ENCODE results near the gene MAGED4. TPM values are rescaled to one million over a fixed set of nuclear protein-coding genes. Genes with fewer than 3 reads are reported as not detected.

The MAGED4 gene
- polyA plus RNA-seq, 1 donor (not counting 4 experiments of a cell fraction or from before 2014, with no cell fraction given), result not detected

DNA sequence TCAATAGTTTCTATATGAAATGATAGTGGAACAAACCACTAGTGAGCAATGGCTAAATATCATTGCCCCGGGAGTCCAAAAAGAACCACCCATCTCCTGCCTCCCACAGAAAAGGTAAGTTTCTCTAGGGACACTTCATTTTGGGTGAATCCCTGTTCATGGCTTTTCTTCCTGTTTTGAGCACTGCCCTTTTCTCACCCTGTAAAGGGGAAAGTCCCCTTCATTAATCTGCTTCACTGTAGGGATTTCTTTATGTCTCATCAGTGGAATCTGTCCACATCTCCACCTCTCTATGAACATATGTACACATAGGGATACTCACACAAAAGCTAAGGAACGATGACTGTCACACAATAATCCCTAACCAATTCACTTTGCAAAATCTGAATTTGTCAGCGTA is 28.6 kb downstream of the MAGED4 start:
- Histone ChIP-seq H3K4me2 (ENCODE audit: control insufficient read depth, extremely low read depth, insufficient read depth, low read depth, low read length) (no peak overlapping the region), H4K20me1 (ENCODE audit: control insufficient read depth, extremely low read depth, insufficient read depth, low read length) (no peaks in the 10 kb centered on the region), H3K36me3 (ENCODE audit: control insufficient read depth in 2 of 2, extremely low read depth in 1 of 2, insufficient read depth in 2 of 2, low read length in 2 of 2) (no peaks in the 10 kb centered on the region), H3K9ac (ENCODE audit: control insufficient read depth, extremely low read depth, insufficient read depth, low read length) (no peak overlapping the region), H3K9me1 (ENCODE audit: control insufficient read depth, extremely low read depth, insufficient read depth, low read length) (no peaks in the 10 kb centered on the region), H3K27me3 (ENCODE audit: control insufficient read depth, extremely low read depth, insufficient read depth, low read length) (no peaks in the 10 kb centered on the region), H3K9me3 (ENCODE audit: control insufficient read depth, low read depth, low read length) (no peaks in the 10 kb centered on the region), H3K4me1 (ENCODE audit: control insufficient read depth, extremely low read depth, insufficient read depth, low read length) (no peaks in the 10 kb centered on the region), H3K79me2 (ENCODE audit: control insufficient read depth, insufficient read depth, low read length) (no peaks in the 10 kb centered on the region), H3K4me3 (ENCODE audit: control insufficient read depth in 2 of 3, extremely low read depth in 1 of 3, insufficient read depth in 2 of 3, low read depth in 1 of 3, low read length in 3 of 3) (no peak overlapping the region), H3K27ac (ENCODE audit: control insufficient read depth, insufficient read depth, low read length) (no peak overlapping the region), H2AFZ (ENCODE audit: control insufficient read depth, low read length) (no peak overlapping the region)
- DNase-seq (ENCODE audit: low read depth, low spot score) (no peak), FAIRE-seq (no peak)
- TF ChIP-seq EZH2 (IDR thresholded peaks at IDR 0.05; ENCODE audit: low read length), result no peak
- TF ChIP-seq, protein P1, sequence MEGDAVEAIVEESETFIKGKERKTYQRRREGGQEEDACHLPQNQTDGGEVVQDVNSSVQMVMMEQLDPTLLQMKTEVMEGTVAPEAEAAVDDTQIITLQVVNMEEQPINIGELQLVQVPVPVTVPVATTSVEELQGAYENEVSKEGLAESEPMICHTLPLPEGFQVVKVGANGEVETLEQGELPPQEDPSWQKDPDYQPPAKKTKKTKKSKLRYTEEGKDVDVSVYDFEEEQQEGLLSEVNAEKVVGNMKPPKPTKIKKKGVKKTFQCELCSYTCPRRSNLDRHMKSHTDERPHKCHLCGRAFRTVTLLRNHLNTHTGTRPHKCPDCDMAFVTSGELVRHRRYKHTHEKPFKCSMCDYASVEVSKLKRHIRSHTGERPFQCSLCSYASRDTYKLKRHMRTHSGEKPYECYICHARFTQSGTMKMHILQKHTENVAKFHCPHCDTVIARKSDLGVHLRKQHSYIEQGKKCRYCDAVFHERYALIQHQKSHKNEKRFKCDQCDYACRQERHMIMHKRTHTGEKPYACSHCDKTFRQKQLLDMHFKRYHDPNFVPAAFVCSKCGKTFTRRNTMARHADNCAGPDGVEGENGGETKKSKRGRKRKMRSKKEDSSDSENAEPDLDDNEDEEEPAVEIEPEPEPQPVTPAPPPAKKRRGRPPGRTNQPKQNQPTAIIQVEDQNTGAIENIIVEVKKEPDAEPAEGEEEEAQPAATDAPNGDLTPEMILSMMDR (optimal IDR thresholded peaks at IDR 0.05 in 1 of 3, IDR thresholded peaks at IDR 0.05 in 1 of 3, conservative IDR thresholded peaks at IDR 0.05 in 1 of 3; ENCODE audit: extremely low read depth in 1 of 3, insufficient read depth in 2 of 3, low read length in 3 of 3), result no peak
- dilution Hi-C loops (cut with MboI; ENCODE audit: extremely low pct_ligation_motif_present, low sequenced_read_pairs), result no loop called here

DNA sequence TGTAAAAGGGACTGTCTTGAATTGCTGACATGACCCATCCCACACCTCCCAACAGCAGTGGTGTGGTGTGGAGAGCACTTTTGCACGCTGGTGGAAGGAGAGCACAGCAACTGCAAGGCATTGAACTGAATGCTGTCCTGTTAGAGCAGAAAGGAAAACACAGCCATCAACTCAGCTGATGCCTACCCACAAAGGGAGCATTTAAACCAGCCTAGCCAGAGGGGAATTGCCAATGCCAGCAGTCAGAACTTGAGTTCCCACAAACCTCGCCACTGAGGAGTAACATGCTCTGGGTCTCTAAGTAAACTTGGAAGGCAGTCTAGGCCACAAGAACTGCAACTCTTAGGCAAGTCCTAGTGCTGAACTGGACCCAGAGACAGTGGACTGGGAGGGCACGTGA is 31.9 kb downstream of the MAGED4 start:
- TF ChIP-seq EZH2 (IDR thresholded peaks at IDR 0.05; ENCODE audit: low read length), result no peak
- TF ChIP-seq, protein P1 (optimal IDR thresholded peaks at IDR 0.05 in 1 of 3, IDR thresholded peaks at IDR 0.05 in 1 of 3, conservative IDR thresholded peaks at IDR 0.05 in 1 of 3; ENCODE audit: extremely low read depth in 1 of 3, insufficient read depth in 2 of 3, low read length in 3 of 3), result no peak
- H3K9me1 ChIP-seq (ENCODE audit: control insufficient read depth, extremely low read depth, insufficient read depth, low read length), result no peaks in the 10 kb centered on the region
- no peak overlapping the region for H3K4me2 ChIP-seq (ENCODE audit: control insufficient read depth, extremely low read depth, insufficient read depth, low read depth, low read length)
- FAIRE-seq (no peak), DNase-seq (ENCODE audit: low read depth, low spot score) (no peak)
- no peaks in the 10 kb centered on the region for H3K9me3 ChIP-seq (ENCODE audit: control insufficient read depth, low read depth, low read length)
- H2AFZ ChIP-seq (ENCODE audit: control insufficient read depth, low read length), result no peak overlapping the region
- H3K4me1 ChIP-seq (ENCODE audit: control insufficient read depth, extremely low read depth, insufficient read depth, low read length), result no peaks in the 10 kb centered on the region
- no peaks in the 10 kb centered on the region for H3K36me3 ChIP-seq (ENCODE audit: control insufficient read depth in 2 of 2, extremely low read depth in 1 of 2, insufficient read depth in 2 of 2, low read length in 2 of 2)
- H3K27ac ChIP-seq (ENCODE audit: control insufficient read depth, insufficient read depth, low read length), result no peak overlapping the region
- dilution Hi-C loops (cut with MboI; ENCODE audit: extremely low pct_ligation_motif_present, low sequenced_read_pairs), result no loop called here
- no peaks in the 10 kb centered on the region for H3K79me2 ChIP-seq (ENCODE audit: control insufficient read depth, insufficient read depth, low read length)
- no peak overlapping the region for H3K4me3 ChIP-seq (ENCODE audit: control insufficient read depth in 2 of 3, extremely low read depth in 1 of 3, insufficient read depth in 2 of 3, low read depth in 1 of 3, low read length in 3 of 3)
- no peaks in the 10 kb centered on the region for H3K27me3 ChIP-seq (ENCODE audit: control insufficient read depth, extremely low read depth, insufficient read depth, low read length)
- H4K20me1 ChIP-seq (ENCODE audit: control insufficient read depth, extremely low read depth, insufficient read depth, low read length), result no peaks in the 10 kb centered on the region
- no peak overlapping the region for H3K9ac ChIP-seq (ENCODE audit: control insufficient read depth, extremely low read depth, insufficient read depth, low read length)
